OCI-LY3 (cell line): ENCODE results near the gene OPCML.

ENCODE experiments used
- CTCF ChIP-seq: fragments of 200-600, 300-600 bp; sonication (generic); IDR thresholded peaks from 2 replicates; pipeline ENCODE4 v1.5.1; 2014; ENCODE audit warnings: antibody characterized with exemption, low read length, low read depth
- EZH2phosphoT487 ChIP-seq: fragments of 200-600 bp; shearing (Covaris generic); IDR thresholded peaks from 2 replicates; pipeline ENCODE4 v1.6.1; 2018; ENCODE audit warnings: antibody characterized with exemption, mixed run types, low read depth

GRCh38 chr11:133383689-133384088 is 148.6 kb downstream of the OPCML start:
- TF ChIP-seq CTCF = no peak
- no peak for TF ChIP-seq EZH2phosphoT487
